HEK293 (cell line): ENCODE measurements around the gene LINGO1.
A peak's percentile ranks its signal among the peaks of the same experiment; 100 is the strongest.

ENCODE experiments used
- CTCF ChIA-PET: fragments of 350-600 bp; formaldehyde crosslinking; extraction: SDS; loops from one replicate; lab custom pipeline; 2021; ENCODE audit warnings: antibody characterized with exemption; lab: Yijun Ruan, JAX
- POLR2A ChIA-PET: fragments of 300-600 bp; formaldehyde crosslinking; extraction: SDS; loops from one replicate; lab custom pipeline; 2020; ENCODE audit warnings: antibody characterized with exemption, inconsistent platforms; lab: Yijun Ruan, JAX
- H3K27ac ChIP-seq: fragments of 200-500 bp; sonication (Bioruptor generic); 2 replicates; pipeline ENCODE4 v1.5.1; 2014; ENCODE audit warnings: low read depth, low read length, control low read depth, inconsistent platforms; ENCODE audit errors: extremely low read depth
- H3K36me3 ChIP-seq, 2 experiments: fragments of 200-500 bp in 1 of 2; sonication (Bioruptor generic) in 1 of 2; 1 replicate in 1 of 2; 2 replicates in 1 of 2; pipeline ENCODE4 v1.5.1; 2014 to 2017; ENCODE audit warnings: inconsistent platforms in 2 of 2, low read length in 2 of 2; ENCODE audit not compliant: control insufficient read depth in 2 of 2, insufficient read depth in 1 of 2
- H3K4me1 ChIP-seq: fragments of 200-500 bp; sonication (Bioruptor generic); 2 replicates; pipeline ENCODE4 v1.5.1; 2014; ENCODE audit warnings: mild to moderate bottlenecking, low read length, inconsistent platforms; ENCODE audit not compliant: control insufficient read depth, insufficient read depth
- H3K4me3 ChIP-seq: 2 replicates; pipeline ENCODE4 v1.5.1; 2011; ENCODE audit warnings: low read depth, mild to moderate bottlenecking, control low read depth, low read length, moderate library complexity
- H3K9me3 ChIP-seq: fragments of 200-500 bp; sonication (Bioruptor generic); 2 replicates; pipeline ENCODE4 v1.5.1; 2014; ENCODE audit warnings: low read depth, low read length, inconsistent platforms; ENCODE audit not compliant: control insufficient read depth, insufficient read depth
- GLI4 ChIP-seq: fragments of 450-650 bp; formaldehyde crosslinking; IDR thresholded peaks from 2 replicates; pipeline ENCODE4 v1.5.1; 2016; ENCODE audit warnings: missing biosample characterization, missing genetic modification characterization
- GLIS1 ChIP-seq: fragments of 450-650 bp; formaldehyde crosslinking; IDR thresholded peaks from 2 replicates; pipeline ENCODE4 v1.5.1; 2016; ENCODE audit warnings: missing biosample characterization, missing genetic modification characterization
- HOXA7 ChIP-seq: sonication (generic); formaldehyde crosslinking; IDR thresholded peaks from 2 replicates; pipeline ENCODE4 v1.8.1; 2022; ENCODE audit warnings: missing genetic modification reagents, borderline replicate concordance
- MZF1 ChIP-seq: fragments of 450-650 bp; formaldehyde crosslinking; IDR thresholded peaks from 2 replicates; pipeline ENCODE4 v1.5.1; 2017; ENCODE audit warnings: missing biosample characterization, missing genetic modification characterization, borderline replicate concordance
- OVOL3 ChIP-seq: fragments of 450-650 bp; formaldehyde crosslinking; IDR thresholded peaks from 2 replicates; pipeline ENCODE4 v1.5.1; 2016; ENCODE audit warnings: missing biosample characterization, missing genetic modification characterization
- PATZ1 ChIP-seq: fragments of 450-650 bp; formaldehyde crosslinking; IDR thresholded peaks from 2 replicates; pipeline ENCODE4 v1.5.1; 2016; ENCODE audit warnings: missing biosample characterization, missing genetic modification characterization
- RBAK ChIP-seq: fragments of 450-650 bp; formaldehyde crosslinking; IDR thresholded peaks from 2 replicates; pipeline ENCODE4 v1.5.1; 2016; ENCODE audit warnings: missing biosample characterization, missing genetic modification characterization
- SP3 ChIP-seq: fragments of 450-650 bp; formaldehyde crosslinking; IDR thresholded peaks from 2 replicates; pipeline ENCODE4 v1.5.1; 2016; ENCODE audit warnings: missing biosample characterization, missing genetic modification characterization
- ZBTB20 ChIP-seq: fragments of 450-650 bp; formaldehyde crosslinking; IDR thresholded peaks from 2 replicates; pipeline ENCODE4 v1.5.1; 2016; ENCODE audit warnings: missing biosample characterization, missing genetic modification characterization
- ZBTB21 ChIP-seq: fragments of 450-650 bp; formaldehyde crosslinking; IDR thresholded peaks from 2 replicates; pipeline ENCODE4 v1.5.1; 2017; ENCODE audit warnings: missing biosample characterization, missing genetic modification characterization
- ZFP69B ChIP-seq: fragments of 450-650 bp; formaldehyde crosslinking; IDR thresholded peaks from 2 replicates; pipeline ENCODE4 v1.5.1; 2016; ENCODE audit warnings: missing biosample characterization, missing genetic modification characterization
- ZNF146 ChIP-seq: fragments of 450-650 bp; formaldehyde crosslinking; IDR thresholded peaks from 2 replicates; pipeline ENCODE4 v1.5.1; 2016; ENCODE audit warnings: missing biosample characterization, missing genetic modification characterization
- ZNF19 ChIP-seq: fragments of 450-650 bp; formaldehyde crosslinking; IDR thresholded peaks from 2 replicates; pipeline ENCODE4; 2016; ENCODE audit warnings: missing biosample characterization, missing genetic modification characterization, low read depth
- ZNF2 ChIP-seq: fragments of 450-650 bp; formaldehyde crosslinking; IDR thresholded peaks from 2 replicates; pipeline ENCODE4 v1.5.1; 2016; ENCODE audit warnings: missing biosample characterization, missing genetic modification characterization
- ZNF202 ChIP-seq: fragments of 450-650 bp; formaldehyde crosslinking; IDR thresholded peaks from 2 replicates; pipeline ENCODE4 v1.5.1; 2016; ENCODE audit warnings: missing biosample characterization, missing genetic modification characterization, borderline replicate concordance
- ZNF221 ChIP-seq: fragments of 450-650 bp; formaldehyde crosslinking; IDR thresholded peaks from 2 replicates; pipeline ENCODE4 v1.5.1; 2017; ENCODE audit warnings: missing biosample characterization, missing genetic modification characterization, borderline replicate concordance
- ZNF335 ChIP-seq: fragments of 450-650 bp; formaldehyde crosslinking; conservative IDR thresholded peaks from 2 replicates; pipeline ENCODE4 v1.5.1; 2016; ENCODE audit warnings: missing biosample characterization, missing genetic modification characterization
- ZNF366 ChIP-seq: fragments of 450-650 bp; formaldehyde crosslinking; conservative IDR thresholded peaks from 2 replicates; pipeline ENCODE4 v1.5.1; 2016; ENCODE audit warnings: missing biosample characterization, missing genetic modification characterization
- ZNF404 ChIP-seq: fragments of 450-650 bp; formaldehyde crosslinking; IDR thresholded peaks from 2 replicates; pipeline ENCODE4 v1.5.1; 2017; ENCODE audit warnings: missing biosample characterization, missing genetic modification characterization
- ZNF488 ChIP-seq: fragments of 450-650 bp; formaldehyde crosslinking; IDR thresholded peaks from 2 replicates; pipeline ENCODE4 v1.5.1; 2016; ENCODE audit warnings: missing biosample characterization, missing genetic modification characterization
- ZNF558 ChIP-seq: fragments of 450-650 bp; formaldehyde crosslinking; IDR thresholded peaks from 2 replicates; pipeline ENCODE4 v1.5.1; 2016; ENCODE audit warnings: missing biosample characterization, missing genetic modification characterization
- ZNF624 ChIP-seq: fragments of 450-650 bp; formaldehyde crosslinking; IDR thresholded peaks from 2 replicates; pipeline ENCODE4 v1.5.1; 2017; ENCODE audit warnings: missing biosample characterization, missing genetic modification characterization
- TF ChIP-seq, protein P1 (sequence below): fragments of 450-650 bp; formaldehyde crosslinking; IDR thresholded peaks from 2 replicates; pipeline ENCODE4 v1.5.1; 2017; ENCODE audit warnings: missing biosample characterization, missing genetic modification characterization
- TF ChIP-seq, protein P2 (sequence below): fragments of 450-650 bp; formaldehyde crosslinking; IDR thresholded peaks from 2 replicates; pipeline ENCODE4 v1.5.1; 2016; ENCODE audit warnings: missing biosample characterization, missing genetic modification characterization

LINGO1 gene

GRCh38 chr15:77624868-77625267 lies 7.8 kb downstream of the LINGO1 start:
- H3K4me1 ChIP-seq, result peaks cover 11% of the 10 kb centered on the region
- no peaks in the 10 kb centered on the region for H3K9me3 ChIP-seq
- POLR2A ChIA-PET, result no interaction called here
- H3K27ac ChIP-seq, result no peak overlapping the region
- H3K36me3 ChIP-seq, result no peaks in the 10 kb centered on the region
- no peak overlapping the region for H3K4me3 ChIP-seq
- CTCF ChIA-PET, result interaction anchor here (0.6 to 7.7 kb wide), 6 partner anchors 8 to 549 kb away, joined by 3 to 77 read pairs (median 4); partner anchors contain the start of gene LINGO1
- no peak for TF ChIP-seq ZNF202 (tag by site-specific recombination)
- TF ChIP-seq ZNF488 (tag by site-specific recombination), result no peak
- TF ChIP-seq GLIS1 (tag by site-specific recombination), result peak; percentile 82
- TF ChIP-seq ZBTB21 (tag by site-specific recombination), result no peak
- no peak for TF ChIP-seq HOXA7 (CRISPR knock-in tag)
- no peak for TF ChIP-seq ZNF146 (tag by site-specific recombination)
- TF ChIP-seq PATZ1 (tag by site-specific recombination), result peak; percentile 45; the same call in 1 of the 2 replicates
- TF ChIP-seq, protein P1, sequence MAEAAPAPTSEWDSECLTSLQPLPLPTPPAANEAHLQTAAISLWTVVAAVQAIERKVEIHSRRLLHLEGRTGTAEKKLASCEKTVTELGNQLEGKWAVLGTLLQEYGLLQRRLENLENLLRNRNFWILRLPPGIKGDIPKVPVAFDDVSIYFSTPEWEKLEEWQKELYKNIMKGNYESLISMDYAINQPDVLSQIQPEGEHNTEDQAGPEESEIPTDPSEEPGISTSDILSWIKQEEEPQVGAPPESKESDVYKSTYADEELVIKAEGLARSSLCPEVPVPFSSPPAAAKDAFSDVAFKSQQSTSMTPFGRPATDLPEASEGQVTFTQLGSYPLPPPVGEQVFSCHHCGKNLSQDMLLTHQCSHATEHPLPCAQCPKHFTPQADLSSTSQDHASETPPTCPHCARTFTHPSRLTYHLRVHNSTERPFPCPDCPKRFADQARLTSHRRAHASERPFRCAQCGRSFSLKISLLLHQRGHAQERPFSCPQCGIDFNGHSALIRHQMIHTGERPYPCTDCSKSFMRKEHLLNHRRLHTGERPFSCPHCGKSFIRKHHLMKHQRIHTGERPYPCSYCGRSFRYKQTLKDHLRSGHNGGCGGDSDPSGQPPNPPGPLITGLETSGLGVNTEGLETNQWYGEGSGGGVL (tag by site-specific recombination), result peak; percentile 70
- TF ChIP-seq ZBTB20 (tag by site-specific recombination), result peak; percentile 74
- no peak for TF ChIP-seq ZFP69B
- no peak for TF ChIP-seq RBAK (tag by site-specific recombination)
- no peak for TF ChIP-seq ZNF624 (tag by site-specific recombination)
- no peak for TF ChIP-seq OVOL3
- TF ChIP-seq MZF1 (tag by site-specific recombination), result no peak
- TF ChIP-seq, all 188 proteins: peak for 4

- H3K9me3 ChIP-seq, result no peaks in the 10 kb centered on the region
- H3K4me1 ChIP-seq, result peaks cover 11% of the 10 kb centered on the region
- H3K27ac ChIP-seq, result no peak overlapping the region
- ChIA-PET POLR2A (no interaction called here), CTCF (interaction anchor here (0.7 to 5.1 kb wide), 4 partner anchors 10 to 515 kb away, joined by 5 to 38 read pairs (median 8); partner anchors contain the start of gene LINGO1)
- H3K36me3 ChIP-seq, result no peaks in the 10 kb centered on the region
- H3K4me3 ChIP-seq, result no peak overlapping the region
- TF ChIP-seq ZNF366 (no peak), ZNF335 (tag by site-specific recombination) (no peak), HOXA7 (CRISPR knock-in tag) (no peak), ZNF2 (tag by site-specific recombination) (peak; percentile 82; the same call in 1 of the 2 replicates), ZNF19 (tag by site-specific recombination) (no peak), ZNF558 (tag by site-specific recombination) (no peak), ZNF404 (no peak), SP3 (no peak), GLI4 (tag by site-specific recombination) (peak; percentile 90), ZNF221 (tag by site-specific recombination) (no peak)
- TF ChIP-seq, protein P2, sequence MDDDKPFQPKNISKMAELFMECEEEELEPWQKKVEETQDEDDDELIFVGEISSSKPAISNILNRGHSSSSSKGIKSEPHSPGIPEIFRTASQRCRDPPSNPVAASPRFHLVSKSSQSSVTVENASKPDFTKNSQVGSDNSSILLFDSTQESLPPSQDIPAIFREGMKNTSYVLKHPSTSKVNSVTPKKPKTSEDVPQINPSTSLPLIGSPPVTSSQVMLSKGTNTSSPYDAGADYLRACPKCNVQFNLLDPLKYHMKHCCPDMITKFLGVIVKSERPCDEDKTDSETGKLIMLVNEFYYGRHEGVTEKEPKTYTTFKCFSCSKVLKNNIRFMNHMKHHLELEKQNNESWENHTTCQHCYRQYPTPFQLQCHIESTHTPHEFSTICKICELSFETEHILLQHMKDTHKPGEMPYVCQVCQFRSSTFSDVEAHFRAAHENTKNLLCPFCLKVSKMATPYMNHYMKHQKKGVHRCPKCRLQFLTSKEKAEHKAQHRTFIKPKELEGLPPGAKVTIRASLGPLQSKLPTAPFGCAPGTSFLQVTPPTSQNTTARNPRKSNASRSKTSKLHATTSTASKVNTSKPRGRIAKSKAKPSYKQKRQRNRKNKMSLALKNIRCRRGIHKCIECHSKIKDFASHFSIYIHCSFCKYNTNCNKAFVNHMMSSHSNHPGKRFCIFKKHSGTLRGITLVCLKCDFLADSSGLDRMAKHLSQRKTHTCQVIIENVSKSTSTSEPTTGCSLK (tag by site-specific recombination), result no peak
Observed at GRCh38 chr15:77623755-77624524, 8.8 kb downstream of the LINGO1 start.
